Activated T-cell treated with anti-CD3 and anti-CD28 coated beads for 4 hours (primary cell): ENCODE measurements around the gene LY86.
A peak's percentile ranks its signal among the peaks of the same experiment; 100 is the strongest.

Experiments
- DNase-seq: peaks from one replicate; pipeline ENCODE4 v3.0.0-alpha.2; 2020

The LY86 gene

DNA sequence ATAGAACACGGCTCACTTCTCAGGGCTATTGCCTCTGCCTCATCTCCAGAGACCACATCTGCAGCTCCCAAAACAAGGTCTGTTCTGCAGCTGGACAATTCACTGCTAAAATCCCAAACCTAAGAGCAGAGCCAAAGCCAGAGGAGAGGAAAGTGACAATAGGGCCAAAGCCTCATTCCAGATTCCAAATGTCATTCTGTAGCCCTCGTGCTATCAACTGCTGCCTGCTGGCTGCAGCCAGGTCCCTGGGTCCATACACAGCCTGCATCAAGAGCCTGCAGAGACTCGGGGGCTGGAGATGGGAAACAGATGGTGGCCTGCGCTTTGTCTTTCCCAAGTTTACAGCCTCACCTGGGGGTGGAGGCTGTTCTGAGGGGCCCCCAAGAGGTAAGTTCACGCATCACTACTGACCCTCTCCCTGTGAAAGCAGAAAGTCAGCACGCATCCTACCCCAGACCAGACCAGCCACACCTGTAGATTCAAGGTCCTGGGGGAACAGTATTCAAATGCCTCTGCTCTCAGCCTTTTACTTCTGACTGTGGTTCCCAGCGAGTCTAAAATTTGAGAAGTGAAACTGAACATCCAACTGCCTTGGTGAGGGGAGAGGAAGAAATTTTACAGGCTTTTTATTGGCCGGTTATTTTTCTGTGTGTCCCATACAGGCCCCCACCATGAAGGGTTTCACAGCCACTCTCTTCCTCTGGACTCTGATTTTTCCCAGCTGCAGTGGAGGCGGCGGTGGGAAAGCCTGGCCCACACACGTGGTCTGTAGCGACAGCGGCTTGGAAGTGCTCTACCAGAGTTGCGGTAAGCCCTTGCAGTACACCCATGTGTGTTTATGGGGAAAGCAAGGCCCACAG lies at the start of gene LY86:
Gene LY86, plus strand, starts transcription at position 657 of the 860 bp plus-strand sequence. Its CDS starts 15 bp downstream, at position 672.
- DNase-seq = no peak

DNA sequence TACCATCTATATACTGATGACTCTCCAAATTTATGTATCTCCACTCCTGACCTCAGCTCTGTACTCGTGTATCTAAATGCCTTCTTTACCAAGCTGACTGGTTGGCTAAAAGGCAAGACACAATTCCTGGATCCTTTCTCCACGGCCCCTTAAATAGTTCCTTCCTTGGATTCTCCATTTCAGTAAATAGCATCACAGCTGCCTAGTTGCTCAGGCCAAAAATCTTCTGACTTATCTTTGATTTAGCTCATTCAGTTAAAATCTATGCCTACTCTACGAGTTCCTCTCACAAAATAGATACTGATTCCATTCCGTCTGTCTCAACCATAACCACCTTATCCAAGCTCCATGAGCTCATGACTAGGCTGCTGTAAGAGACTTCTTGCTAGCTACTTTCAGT lies 49.5 kb upstream of the LY86 start:
- no peak for DNase-seq

DNA sequence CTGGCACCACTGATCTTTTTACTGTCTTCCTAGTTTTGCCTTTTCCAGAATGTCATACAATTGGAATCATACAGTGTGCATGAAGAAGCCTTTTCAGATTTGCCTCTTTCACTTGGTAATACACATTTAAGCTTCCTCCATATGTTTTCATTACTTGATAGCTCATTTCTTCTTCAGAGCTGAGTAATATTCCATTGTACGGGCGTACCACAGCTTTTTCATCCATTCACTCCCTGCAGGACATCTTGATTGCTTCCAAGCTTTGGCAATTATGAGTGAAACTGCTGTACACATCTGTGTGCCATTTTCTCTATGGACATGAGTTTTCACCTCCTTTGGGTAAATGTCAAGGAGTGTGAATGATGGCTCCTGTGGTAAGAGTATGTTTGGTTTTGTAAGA lies 46.2 kb upstream of the LY86 start:
- no peak for DNase-seq

DNA sequence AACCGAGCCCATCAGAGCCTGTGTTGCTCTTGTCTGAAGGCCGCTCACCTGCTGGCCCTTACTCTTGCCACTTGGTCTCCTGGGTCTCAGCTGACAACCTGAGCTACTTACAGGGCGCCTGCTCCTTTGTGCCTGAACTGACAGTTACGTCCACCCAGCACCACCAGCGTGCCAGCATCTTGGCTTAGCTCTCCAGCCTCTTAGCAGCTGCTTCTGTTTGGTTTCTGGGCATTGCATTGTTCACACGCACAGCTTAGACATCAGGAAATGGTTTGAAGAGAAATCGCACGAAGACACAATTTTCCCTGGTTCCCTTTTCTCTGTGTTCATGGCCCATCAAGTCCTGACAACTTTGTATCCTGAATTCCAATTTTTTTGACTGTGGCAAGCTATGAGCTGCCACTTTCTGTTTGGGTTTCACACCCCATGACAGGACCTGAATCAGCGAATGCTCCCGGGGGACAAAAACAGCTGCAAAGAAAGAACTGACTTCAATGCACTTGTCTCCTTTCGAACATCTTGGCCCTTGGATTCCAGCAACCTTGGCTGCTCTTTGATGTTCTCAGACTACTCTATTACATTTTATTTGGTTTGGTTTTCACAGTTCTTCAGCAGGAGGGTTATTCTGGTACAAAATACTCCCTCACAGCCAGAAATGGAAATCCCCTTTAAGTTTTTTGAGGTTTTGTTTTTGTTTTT lies 45.2 kb upstream of the LY86 start:
- DNase-seq = no peak

DNA sequence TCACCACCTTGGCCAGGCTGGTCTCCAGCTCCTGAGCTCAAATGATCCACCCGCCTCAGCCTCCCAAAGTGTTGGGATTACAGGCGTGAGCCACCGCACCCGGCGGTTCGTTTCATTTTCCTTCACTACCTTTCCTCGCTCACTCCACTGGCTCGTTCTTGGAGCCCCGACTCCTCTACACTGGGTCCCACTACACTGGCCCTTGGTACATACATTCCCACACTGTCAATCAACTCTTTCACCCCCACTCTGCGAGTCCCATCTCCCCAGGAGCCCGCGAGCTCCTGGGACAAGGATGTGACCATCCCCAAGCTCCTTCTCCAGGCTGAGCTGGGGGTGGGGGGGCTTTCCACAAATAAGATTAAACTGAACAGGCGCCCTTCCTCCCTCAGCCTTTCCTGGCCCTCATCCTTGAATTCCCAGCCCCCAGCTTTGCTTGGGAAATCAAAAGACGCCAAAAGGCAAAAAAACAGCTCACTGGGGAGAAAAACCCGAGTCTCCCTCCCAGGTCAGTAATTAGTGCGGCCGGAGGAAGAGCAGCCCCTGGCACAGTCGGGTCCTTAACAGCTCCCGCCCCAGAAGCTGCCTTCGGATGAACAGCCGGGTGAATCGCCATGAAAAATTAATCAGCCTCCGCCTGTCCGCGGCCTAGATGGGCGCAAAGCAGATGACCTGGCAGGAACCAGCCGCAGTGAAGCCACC lies 42.8 kb upstream of the LY86 start:
- DNase-seq = no peak

DNA sequence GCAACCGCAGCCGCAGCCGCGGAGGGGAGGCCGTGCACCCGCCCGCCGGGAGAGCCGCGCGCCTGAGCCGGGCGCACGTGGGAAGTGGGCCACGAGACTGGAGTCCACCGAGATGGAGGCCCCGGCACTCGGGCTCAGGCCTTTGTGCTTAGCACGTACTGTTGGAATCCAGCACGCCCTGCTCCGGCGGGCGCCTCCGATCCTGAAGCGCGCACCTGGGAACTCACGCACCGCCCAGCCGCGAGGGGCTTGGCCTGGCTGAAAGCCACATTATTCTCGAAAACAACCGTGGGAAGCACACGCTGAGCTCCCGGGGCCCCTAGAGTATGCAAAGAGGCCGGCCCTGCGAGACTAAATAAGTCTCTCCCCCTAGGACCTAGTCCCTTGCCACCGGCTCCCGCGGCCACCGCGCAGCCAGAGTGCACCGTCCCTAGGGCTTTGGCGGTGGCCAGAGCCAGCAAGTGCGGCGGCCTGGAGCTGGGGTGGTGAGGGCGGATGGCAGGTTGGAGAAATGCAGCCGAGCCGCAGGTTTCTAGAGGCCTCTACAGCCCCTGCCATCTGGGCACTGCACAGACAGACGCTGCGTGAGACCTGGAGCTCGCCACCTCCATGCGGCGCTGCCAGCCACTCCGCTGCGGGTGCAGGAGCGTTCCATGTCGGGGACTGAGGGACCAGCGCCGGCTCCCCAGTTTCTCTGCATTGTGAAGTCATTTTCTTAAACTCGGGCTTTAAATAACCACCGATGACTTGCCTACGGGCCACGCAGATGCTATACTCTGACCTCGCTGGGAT lies 42.0 kb upstream of the LY86 start:
- peak; percentile 7 for DNase-seq

DNA sequence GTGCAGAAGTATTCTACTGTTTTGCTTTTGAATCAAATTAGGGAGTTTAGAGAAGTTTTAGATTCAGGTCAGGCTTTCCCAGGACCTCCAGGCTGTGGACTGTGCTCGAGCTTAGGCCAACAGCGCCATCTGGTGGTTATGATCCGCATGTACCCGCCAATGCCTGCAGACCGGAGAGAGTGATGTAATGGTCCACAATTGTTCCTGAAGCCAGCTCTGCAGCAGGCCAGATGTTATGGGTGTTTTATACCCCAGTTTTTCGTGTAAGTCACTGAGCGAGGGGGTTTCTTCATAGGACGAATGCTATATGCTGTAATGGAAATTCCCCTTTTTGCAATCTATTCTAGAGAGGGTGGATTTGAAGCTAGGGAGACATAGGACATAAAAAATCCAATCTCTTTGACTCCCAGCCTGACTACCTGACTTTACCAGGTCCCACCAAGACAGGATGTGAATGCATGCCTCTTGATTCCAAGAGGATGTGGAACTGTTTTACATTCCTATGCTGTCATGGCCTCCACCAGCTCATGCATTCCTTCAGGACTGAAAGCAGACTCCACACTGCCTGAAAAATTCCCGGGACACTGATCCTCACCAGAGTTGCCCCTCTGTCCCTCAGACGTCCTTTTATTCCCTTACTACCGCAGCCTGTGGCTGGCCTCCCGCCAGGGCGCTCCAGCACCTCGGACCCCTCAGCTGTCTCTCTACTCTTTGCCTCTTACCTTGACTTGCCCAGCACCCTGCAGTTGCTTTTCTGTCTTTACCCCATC lies 41.2 kb upstream of the LY86 start:
- DNase-seq = peak; percentile 77

DNA sequence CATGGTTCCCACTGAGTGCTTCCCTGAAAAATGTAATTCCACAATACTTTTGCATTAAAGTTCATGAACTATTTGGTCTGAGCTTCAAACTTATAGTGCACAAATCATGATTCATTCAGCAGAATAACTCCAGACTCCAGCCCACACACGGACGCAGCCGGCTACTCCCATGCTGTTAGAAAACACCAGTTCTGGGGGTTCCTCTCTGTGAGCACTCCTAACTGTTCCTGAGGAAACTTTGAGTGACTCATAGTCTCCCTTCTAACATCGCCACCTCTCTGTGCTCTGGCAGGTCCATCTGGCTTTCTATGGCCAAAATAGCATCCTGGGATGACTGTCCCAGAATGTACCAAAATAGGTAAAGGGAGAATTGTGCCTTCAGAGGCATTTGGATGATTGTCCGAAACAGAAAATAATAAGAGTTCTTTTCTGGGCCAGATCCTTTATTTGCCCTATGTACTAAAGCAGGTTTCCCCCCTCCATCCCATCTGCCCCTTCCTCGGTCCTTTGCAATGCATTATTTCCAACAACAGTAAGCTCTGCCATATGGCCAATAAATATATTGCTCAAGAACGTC lies 32.3 kb upstream of the LY86 start:
- DNase-seq = no peak

DNA sequence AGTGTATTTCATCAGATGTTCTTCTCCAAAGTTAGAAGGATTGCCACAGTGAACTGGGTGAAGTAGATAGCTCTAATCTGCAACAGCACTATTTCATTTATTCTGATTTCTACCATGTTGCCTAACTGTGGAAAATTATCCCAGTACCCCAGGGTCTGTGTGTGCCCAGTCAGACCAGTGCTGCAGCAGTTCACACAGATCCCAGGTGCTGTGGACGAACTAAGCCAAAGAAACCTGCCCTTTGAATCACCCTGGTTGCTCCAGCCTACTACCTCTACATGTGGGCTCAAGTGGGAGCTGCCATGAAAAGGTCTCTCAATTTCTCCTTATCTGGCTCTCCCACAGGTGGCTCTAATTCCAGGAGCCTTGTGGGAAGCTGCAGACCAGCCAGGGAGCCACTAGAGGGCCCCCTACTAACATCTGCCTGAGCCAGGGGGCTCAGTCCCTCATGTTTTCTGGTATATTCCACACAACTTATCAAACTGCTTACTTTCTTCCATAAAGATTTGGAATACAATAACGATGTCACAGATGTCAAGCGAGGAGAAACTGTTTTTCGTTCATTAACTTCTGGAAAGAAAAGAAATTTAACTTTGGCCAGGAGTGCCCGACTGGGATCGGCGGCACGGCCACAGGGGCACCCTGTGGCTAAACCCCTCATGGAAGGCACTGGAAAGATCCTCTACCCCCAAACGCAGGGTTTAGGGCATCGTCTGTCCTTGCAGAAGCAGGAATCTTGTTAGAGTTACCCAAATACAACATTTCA lies 31.6 kb upstream of the LY86 start:
- DNase-seq = peak; percentile 32

DNA sequence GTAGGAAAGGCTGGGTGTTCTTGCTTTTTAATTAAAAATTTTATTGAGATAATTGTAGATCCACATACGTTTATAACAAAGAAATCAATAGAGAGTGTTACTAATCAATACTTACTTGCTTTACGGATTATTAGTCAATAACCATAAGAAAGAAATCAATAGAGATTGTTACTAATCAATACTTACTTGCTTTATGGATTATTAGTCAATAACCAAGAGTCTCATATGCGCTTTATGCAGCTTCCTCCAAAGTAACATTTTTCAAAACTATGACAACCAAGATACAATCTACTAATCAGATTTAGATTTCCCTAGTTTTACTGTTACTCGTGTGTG lies 31.0 kb upstream of the LY86 start:
- no peak for DNase-seq

DNA sequence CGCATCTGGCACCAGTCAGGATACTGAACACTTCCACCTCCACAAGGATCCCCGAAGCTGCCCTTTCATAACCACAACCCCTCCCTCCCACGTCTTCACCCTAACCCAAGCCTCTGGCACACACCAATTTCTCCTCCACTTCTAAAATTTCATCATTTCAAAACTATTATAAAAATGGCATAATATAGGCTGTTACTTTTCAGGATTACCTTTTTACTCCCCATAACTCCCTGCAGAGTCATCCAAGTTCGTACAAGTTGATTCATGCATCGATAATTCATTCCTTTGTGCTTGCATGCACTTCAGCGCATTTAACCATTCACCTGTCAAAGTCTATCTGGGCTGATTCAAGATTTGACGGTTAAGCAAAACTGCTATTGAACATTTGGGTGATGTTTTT lies 30.6 kb upstream of the LY86 start:
- no peak for DNase-seq

DNA sequence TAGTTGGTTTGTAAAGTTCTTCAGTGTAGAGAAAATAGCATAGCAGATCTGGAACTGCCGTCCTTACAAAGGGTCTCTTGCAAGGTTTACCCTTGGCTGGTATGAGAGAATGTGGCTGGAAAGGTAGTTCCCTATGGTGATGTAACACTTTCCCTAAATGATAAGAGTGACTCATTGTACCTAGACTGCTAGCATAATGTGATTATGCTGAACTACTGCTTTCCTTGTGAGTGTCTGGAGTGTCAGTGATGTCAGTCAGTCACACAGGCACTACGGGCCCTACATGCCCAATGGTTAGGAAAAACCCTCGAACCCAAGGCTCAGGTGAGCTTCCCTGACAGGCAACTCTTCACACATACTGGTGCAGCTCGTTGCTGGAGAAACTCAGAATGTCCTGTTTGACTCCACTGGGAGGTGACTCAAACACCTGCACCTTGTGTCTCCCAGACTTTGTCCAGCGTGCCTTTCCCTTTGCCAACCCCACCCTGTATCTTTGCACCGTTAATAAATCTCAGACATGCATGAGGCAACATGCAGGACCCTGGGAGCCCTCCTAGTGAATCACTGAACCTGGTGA lies 28.4 kb upstream of the LY86 start:
- DNase-seq = no peak

DNA sequence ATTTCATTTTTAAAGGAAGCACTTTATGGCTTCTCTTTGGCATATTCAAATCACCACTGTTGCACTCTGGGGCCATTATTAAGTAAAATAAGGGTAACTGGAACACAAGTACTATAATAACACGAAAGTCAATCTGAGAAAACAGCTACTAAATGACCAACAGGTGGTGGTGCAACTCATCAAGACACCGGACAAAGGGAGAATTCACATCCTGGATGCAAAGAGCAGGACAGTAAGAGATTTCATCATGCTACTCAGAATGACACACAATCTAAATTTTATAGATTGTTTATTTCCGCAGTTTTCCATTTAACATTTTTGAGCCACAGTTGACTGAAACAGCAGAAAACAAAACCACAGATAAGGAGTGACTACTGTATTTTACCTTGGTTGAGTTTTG lies 27.6 kb upstream of the LY86 start:
- DNase-seq = no peak

DNA sequence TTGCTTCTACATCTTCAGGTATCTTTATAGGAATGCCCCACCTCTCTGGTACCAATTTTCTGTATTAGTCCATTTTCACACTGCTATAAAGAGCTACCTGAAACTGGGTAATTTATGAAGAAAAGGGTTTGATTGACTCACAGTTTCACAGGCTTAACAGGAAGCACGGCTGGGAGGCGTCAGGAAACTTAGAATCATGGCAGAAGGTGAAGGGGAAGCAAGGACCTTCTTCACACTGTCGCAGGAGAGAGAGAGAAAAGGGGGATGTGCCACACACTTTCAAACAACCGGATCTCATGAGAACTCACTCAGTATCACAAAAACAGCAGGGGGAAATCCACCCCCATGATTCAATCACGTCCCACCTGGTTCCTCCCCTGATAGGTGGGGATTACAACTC lies 24.4 kb upstream of the LY86 start:
- no peak for DNase-seq

DNA sequence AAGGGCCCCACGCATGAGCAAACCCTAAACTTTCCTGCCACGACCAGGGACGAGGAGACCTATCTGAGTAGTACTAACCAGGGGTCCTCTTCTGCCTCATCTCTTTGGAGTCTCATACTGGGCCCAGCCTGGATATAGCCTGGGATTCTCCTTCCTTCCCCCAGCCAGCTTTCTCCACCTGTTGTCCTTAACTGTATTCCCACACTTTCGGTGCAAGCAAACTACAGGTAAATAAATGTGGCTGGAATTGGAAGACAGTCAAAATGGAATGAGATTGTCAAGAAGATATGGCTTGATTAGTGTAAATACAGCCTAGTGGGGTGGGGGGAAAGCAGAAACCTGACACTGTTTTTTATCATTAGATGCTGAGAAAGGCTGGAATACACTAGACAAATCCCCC lies 23.5 kb upstream of the LY86 start:
- DNase-seq = no peak

DNA sequence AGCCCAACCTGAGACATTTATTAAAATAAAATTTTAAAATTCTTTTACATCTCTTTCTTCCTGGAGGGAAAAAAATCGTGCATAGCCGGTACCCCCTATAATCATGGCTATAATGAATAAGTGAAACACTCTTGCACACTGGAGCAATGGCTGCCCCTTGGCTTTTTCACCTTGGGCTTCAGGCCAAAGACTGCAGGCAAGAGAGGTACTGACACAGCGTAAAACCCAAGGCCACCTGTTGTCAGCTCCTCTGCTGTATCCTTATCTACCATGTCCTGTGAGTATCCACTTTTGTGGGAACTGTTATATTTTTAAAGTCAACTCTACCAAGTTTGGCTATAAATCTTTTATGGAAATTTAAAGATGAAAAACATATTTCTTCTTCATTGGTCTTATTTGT lies 23.0 kb upstream of the LY86 start:
- no peak for DNase-seq

DNA sequence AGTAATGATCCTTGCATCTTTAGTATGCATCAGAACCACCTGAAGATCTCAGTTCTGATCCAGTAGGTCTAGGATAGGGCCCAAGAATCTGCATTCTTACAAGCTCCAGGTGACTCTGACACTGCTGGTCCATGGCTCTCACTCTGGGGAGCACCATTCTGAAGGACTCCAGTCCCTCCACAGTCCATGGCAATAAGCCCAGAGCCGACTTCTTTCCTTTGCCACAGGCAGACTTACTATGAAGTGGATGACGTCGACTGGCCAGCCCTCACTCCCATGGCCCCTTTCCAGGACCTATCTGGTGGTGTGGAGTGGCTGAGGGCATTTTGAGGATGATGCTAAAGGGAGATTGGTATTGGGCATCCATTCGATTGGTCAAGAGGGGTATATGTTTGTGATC lies 21.8 kb upstream of the LY86 start:
- DNase-seq = no peak

DNA sequence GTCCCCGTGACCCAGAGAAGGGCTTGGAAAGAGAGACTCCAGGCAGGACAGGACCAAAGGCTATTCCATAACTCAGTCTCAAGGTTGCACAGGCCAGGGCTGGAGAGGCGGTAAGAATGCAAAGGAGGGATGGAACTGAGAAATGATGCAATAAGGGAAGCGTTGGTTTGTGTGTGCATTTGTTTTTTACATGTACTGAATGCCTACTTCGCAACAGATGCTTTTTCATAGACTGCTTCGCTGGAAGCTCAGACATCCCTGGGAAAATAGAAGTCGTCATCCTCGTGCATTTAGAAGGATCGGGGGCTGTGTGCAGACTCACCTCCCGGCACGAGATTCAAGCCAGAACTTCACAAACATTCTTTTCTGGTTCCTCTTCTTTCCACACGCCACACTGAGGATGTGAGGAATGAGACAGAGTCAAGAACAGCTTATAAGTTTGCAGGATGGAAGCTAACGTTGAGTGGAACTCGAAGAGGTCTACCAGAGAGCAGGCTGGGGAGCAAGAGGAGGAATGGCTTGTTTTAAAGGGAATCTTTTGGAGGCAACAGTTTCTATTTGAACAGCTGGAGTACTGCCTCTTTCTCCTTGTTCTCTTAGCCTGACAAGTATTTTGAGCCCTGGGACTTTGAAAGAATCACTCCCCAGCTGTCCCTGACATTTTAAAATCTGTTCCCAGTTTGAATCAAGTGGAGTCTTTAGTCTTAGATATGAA lies 19.3 kb upstream of the LY86 start:
- no peak for DNase-seq

DNA sequence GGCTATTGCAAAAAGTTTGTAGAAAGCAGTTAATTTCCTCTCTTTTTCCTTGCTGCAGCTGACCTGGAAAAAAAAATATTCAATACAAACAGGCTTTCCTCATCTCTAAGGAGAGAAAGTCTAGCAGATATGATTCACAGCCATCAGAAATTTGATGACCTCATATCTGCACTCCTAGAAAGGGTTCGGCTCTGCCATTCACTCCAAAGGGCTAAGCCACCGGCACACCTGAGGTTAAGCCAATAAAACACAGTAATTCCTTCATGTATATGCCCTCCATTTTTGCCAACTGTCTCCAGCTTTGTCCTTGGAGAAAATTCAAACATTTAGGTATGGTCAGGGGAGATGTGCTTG lies 18.7 kb upstream of the LY86 start:
- DNase-seq = no peak
